ENCODE measurements around the gene SDK1.

GRCh38 chr7:3984456-3984855 is 683.4 kb downstream of the SDK1 start:
- TF ChIP-seq CTCF (IDR thresholded peaks at IDR 0.05; ENCODE audit: extremely low read depth in 1 of 2, insufficient read depth in 1 of 2, low read depth in 1 of 2, low read length in 2 of 2) (no peak), POLR2AphosphoS5 (IDR thresholded peaks at IDR 0.05; ENCODE audit: insufficient read depth, low read depth, low read length) (no peak), EZH2 (IDR thresholded peaks at IDR 0.05; ENCODE audit: borderline replicate concordance, low read depth, low read length, severe bottlenecking) (no peak), POLR2A (IDR thresholded peaks at IDR 0.05; ENCODE audit: low read depth, low read length) (no peak), MAX (IDR thresholded peaks at IDR 0.05; ENCODE audit: insufficient read depth, insufficient read length) (no peak), JUN (IDR thresholded peaks at IDR 0.05; ENCODE audit: borderline replicate concordance, insufficient read depth, insufficient read length, low read depth) (no peak), MYC (IDR thresholded peaks at IDR 0.05; ENCODE audit: low read depth, low read length) (no peak)

Measured in endothelial cell of umbilical vein (primary cell).